NCI-H1417 treated with DMSO at 0.1 percent for 48 hours (cell line): ENCODE data around the gene RNF213.
"Not testable (repeated sequence)": the region's sequence is repeated elsewhere in the genome, so short reads cannot be mapped to it uniquely, and the experiment has no call there.

Experiments
- DNase-seq: peaks from one replicate; lab custom pipeline; 2025; lab: John Stamatoyannopoulos, UW

The RNF213 gene

DNA sequence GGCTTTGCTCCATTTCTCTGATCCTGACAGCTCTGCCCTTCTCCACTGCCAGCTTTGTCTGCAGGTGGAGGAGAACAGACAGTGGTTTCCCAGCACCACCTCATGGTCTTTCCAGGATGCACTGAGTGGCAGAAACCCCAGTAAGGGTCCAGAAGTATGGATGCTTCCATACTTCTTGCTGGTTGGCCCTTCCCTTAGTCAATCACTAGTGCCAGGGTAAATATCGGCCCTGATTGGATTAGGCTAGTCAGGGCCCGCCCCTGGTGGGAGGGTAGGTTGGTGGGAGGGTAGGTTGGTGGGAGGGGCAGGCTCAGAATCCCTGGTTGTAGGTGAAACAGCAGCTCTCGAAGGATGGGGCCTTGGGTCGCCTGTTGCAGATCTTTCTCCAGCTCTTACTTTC lies 10.2 kb downstream of the RNF213 start:
- DNase-seq, result no peak

DNA sequence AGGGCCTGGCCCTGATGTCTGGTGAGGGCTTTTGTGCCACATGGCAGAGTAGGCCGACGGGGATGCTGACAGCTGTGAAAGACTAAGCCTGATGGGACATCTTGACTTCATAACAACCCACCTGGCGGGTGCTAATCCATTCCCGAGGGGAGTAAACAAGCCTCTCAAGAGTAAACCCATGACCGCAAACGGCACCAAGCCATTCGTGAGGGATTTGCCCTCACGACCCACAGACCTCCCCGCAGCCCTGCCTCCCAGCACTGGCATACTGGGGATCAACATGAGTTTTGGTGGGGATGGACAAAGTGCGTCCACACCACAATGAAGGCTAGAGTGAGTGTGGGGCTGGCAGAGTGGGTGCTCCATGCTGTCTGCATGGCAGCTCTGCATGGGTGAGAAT lies 11.7 kb downstream of the RNF213 start:
- no peak for DNase-seq

DNA sequence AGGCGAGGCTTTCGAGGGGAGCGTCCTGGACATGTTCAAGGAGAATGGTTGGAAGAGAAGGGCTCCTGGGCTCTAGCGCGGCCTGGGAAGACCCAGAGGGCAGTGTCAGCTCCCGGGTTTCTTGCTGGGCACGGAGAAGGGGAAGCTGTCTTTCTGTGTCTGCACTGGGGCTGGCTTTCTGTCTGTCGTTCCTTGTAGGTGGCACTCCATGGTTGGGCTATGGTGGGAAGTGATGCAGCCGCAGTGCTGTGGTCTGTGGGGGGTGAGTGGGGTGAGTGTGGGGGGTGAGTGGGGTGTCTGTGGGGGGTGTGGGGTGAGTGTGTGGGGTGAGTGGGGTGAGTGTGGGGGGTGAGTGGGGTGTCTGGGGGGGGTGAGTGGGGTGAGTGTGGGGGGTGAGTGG lies 13.7 kb downstream of the RNF213 start:
- no peak for DNase-seq

DNA sequence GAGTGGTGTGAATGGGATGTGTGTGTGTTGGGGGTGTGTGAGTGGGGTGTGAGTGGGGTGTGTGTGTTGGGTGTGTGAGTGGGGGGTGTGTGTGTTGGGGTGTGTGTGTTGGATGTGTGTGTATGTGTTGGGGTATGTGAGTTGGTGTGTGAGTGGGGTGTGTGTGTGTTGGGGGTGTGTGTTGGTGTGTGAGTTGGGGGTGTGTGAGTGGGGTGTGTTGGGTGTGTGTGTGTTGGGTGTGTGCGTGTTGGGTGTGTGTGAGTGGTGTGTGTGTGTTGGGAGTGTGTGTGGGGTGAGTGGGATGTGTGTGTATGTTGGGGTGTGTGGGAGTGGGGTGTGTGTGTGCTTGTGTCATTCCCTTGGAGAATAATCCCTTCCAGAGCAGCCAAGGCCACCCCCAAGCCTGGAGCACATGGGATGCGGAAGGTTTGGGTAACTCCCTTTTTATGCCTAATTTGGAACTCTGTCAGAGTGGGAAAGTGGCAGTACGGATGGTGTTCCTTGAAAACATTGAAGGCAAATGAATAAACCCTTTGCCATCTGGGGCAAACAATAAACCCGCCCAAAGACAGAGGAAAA lies 14.3 kb downstream of the RNF213 start:
- no peak for DNase-seq

DNA sequence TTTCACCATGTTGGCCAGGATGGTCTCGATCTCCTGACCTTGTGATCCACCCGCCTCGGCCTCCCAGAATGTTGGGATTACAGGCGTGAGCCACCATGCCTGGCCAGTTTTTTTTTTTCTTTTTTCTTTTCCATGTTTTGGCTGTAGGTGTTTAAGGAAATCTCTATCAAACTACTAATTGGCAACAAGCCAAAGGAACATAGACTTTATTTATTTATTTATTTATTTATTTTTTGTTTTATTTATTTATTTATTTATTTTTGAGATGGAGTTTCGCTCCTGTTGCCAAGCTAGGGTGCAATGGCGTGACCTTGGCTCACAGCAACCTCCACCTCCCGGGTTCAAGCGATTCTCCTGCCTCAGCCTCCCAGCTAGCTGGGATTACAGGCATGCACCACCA lies 15.2 kb downstream of the RNF213 start:
- DNase-seq, result not testable (repeated sequence)

DNA sequence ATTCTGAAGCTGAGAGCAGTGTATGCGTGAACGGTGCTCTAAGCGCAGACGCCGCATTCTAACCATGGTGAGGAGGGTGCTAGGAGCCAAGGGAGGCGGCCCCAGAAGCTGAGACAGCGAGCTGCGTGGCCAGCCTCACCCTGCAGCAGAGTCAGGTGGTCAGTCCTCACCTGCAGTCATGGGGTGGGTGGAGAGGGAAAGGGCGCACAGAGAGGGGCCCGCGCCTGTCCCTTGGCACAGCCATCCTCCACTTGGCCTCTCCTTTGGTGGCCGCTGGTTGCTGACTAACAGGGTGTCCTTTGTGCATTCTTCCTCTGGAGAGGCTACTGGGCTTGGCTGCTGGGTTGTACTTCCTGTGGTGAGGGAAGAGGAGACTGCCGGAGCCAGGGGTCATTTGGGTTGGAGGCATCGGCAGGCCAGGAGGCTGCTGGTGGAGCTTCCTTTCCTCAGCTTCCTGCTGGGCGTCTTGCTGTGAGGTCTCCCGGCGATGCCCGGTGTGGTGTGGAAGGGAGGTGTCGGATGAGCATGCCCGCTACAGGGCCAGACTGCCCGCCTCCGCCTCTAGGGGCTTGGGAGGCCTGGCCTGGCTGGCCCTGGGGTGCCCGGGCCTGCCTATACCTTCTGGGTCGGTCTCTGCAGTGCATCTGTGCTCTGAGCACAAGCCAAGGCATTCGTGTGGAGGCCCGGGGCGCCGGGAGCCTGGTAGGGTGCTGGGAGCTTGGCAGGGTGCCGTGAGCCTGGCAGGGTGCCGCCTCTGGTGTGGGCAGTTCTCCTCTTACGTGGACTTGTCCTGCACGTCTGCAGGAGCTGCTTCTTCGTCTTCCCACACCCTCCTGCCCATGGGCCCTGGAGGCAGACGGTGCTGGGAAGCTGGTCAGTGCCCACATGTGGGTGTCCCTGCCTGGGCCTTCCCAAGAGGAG lies 17.4 kb downstream of the RNF213 start:
- no peak for DNase-seq

DNA sequence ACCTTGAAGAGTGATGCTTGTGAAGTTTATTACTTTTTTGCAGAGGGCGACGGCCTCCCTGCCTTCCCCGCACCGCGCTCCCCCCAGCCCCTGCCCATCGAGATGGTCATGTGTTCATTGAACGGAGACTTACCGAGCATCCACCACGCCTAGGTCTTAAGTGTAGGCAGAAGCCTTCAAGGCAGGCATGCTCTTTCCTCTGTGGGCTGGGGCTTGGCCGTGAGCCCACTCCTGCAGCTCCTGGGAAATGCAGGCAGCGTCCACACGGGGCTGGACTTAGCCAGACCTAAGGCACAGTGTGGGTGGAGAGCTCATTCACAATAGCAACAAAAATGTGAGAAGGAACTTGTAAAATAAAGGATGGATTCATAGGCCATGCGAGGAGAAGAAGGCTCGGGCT lies 19.2 kb downstream of the RNF213 start:
- DNase-seq, result no peak

DNA sequence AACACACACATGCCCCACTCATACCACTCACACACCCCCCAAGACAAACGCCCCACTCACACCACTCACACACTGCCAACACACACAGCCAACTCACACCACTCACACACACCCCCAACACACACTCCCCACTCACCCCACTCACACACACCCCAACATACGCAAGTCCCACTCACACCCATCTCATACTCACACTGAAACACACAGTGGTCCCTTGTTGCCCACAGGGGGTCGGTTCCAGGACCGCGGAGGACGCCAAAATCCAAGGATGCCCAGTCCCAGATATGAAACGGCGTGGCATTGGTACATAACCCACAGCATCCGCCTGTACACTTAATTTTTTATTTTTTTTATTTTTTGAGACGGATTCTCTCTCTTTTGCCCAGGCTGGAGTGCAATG lies 20.9 kb downstream of the RNF213 start:
- DNase-seq, result no peak

DNA sequence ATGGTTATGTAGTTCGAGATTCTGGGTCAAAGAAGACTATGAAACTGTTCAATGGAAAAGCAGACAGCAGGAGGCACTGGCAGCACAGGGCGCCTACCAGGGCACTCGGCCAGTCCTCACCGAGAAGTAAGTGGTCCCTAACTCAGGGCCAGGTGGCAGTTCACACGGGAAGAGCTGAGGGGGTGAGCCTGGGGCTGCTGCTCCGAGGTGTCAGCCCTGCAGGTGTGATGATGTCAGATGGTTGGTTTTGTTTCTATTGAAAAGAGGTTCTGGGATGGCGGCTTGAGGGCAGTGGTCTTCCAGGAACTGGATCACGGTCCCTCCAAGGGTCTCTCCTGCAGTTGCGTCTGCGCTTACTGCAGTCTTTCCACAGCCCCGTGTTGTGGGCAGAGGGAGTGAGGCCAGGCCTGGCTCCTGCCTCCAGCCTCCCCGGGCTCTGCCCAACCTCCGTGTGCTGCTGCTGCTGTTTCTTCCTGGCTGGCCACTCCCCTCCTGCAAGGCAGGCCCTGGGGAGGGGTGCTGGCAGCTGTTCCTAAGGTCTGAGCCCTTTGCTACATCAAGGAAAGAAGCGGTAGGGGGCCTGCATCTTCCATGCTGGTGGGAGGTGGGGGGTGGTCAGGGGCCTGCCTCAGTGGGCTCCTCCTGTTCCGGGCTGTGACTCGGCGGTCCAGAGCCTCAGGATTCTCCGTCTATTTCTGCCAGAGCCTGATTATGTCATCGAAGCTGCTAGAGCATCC lies 22.6 kb downstream of the RNF213 start:
- DNase-seq, result no peak

DNA sequence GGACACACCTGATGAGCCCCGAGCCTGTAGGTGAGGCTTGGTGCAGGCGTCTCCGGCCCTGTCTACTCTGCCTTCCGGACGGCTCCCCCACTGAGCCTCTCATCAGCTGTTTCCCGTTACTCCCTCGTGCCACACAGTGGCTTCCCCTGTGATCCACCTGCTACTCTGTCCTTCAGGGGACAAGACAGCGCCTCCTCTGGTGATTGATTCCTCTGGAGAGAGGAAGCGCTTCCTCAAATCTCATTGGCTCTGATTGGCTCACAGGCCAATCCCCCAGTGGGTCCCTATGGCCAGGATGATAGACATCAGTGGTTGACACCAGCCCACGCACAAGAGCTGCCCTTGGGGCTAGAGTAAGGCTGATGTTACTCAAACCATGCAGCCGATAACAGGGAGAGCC lies 24.0 kb downstream of the RNF213 start:
- no peak for DNase-seq

DNA sequence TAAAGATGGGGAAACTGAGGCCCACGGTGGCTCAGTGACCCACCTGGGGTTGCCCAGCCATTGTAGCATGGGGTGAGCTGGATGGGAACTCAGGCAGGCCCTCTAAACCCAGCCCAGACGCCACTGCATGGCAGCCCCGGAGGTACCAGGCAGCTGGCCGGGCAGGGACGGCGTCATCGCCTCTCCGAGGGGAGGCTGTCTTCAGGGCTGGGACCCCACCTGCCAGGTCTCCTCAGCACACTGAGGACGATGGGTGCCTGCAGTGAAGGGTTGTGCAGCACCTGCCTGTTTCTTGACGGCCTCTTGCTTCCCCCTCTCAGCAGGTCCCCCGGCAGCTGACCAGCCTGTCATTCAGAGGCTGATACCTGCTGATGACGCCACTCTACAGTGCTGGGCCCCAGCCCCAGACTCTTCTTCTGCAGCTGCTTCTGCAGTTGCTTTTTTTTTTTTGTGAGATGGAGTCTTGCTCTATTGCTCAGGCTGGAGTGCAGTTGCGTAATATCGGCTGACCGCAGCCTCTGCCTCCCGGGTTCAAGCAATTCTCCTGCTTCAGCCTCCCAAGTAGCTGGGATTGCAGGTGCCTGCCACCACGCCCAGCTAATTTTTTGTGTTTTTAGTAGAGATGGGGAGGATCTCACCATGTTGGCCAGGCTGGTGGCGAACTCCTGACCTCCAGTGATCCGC lies 24.7 kb downstream of the RNF213 start:
- no peak for DNase-seq

DNA sequence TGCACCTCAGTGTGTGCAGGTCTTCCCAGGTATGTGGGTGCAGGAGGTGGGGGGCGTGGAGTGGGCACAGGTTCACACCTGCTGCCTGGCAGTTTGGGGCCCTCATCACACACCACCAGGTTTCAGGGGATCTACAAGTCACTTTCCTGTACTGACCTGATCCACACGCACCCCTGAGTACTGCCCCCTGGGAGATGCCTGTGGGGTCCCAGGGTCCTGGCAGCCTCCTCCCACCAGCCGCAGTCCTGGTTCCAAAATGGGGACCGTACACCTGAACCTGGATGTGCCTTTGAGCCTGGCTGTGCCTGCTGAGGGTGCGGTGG lies 25.9 kb downstream of the RNF213 start:
- no peak for DNase-seq

DNA sequence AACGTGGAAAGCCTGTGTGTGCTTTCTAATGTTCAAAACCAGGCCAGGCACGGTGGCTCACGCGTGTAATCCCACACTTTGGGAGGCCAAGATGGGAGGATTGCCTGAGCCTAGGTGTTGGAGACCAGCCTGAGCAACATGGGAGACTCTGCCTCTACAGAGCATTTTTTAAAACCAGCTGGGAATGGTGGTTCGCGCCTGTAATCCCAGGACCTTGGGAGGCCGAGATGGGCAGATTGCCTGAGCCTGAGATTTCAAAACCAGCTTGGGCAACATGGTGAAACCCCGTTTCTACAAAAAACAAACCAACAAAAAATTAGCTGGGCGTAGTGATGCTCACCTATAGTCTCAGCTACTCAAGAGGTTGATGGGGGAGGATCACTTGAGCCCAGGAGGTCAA lies 26.4 kb downstream of the RNF213 start:
- no peak for DNase-seq

DNA sequence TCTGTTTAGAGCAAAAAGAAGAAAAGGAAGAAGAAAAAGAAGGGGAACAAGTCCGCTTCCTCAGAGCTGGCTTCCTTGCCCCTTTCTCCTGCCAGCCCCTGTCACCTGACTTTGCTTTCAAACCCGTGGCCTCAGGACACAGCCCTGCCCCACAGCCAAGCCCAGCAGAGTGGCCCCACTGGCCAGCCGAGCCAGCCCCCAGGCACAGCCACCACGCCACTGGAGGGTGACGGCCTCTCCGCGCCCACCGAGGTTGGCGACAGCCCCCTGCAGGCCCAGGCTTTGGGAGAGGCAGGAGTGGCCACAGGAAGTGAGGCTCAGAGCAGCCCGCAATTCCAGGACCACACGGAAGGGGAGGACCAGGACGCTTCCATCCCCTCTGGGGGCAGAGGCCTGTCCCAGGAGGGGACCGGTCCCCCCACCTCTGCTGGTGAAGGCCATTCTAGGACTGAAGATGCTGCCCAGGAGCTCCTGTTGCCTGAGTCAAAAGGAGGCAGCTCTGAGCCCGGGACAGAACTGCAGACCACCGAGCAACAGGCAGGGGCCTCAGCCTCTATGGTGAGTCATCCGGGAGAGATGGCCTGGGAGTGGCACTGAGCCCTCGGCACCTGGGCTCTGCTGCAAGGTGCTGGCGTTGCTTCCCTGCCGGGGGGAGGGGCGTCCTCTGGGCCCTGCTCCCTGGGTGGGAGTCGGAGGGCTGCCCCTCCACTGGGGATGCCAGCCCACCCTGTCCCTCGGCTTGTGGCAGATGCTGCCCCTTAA lies 27.3 kb downstream of the RNF213 start:
- no peak for DNase-seq

DNA sequence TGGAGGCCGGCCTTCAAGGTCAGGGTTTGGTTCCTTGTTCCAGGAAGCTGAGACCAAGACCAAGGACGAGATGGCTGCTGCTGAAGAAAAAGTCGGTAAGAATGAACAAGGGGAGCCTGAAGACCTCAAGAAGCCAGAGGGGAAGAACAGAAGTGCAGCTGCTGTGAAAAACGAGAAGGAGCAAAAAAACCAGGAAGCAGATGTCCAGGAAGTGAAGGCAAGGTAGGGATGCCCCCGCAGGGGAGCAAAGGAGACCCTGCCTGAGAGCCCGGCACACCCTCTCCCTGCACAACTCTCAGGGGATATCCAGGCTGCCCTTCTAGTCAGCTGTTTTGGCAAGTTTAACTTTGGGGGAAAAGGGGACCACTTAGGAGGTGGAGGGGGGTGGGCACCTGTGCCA lies 29.0 kb downstream of the RNF213 start:
- DNase-seq, result no peak

DNA sequence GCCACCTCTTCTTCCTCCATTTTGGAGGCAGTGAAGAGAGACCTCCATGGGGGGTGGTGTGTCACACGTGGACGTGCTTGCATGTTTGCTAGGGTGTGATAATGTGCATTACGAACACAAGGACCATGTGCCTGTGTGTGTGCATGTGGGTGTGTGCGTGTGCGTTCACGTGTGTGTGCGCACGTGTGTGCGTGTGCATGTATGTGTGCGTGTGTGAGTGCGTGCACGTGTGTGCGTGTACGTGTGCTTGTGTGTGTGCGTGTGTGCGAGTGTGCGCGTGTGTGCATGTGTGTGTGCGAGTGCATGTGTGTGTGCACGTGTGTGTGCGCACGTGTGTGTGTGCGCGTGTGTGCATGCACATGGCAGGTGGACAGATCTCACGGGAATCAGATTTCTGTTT lies 29.5 kb downstream of the RNF213 start:
- DNase-seq, result no peak

DNA sequence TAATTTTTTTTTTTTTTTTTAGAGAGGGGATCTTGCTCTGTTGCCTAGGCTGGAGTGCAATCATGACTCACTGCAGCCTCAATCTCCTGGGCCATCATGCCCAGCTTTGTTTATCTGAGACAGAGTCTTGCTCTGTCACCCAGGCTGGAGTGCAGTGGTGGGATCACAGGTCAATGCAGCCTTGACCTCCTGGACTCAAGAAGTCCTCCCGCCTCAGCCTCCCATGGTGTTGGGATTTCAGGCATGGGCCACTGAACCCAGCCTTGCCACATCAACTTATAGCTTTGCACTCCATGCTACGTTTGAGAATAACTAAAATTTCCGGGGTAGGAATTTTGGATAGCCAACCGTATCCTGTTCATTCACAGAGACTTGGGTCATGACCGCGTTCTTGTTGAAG lies 30.6 kb downstream of the RNF213 start:
- no peak for DNase-seq

DNA sequence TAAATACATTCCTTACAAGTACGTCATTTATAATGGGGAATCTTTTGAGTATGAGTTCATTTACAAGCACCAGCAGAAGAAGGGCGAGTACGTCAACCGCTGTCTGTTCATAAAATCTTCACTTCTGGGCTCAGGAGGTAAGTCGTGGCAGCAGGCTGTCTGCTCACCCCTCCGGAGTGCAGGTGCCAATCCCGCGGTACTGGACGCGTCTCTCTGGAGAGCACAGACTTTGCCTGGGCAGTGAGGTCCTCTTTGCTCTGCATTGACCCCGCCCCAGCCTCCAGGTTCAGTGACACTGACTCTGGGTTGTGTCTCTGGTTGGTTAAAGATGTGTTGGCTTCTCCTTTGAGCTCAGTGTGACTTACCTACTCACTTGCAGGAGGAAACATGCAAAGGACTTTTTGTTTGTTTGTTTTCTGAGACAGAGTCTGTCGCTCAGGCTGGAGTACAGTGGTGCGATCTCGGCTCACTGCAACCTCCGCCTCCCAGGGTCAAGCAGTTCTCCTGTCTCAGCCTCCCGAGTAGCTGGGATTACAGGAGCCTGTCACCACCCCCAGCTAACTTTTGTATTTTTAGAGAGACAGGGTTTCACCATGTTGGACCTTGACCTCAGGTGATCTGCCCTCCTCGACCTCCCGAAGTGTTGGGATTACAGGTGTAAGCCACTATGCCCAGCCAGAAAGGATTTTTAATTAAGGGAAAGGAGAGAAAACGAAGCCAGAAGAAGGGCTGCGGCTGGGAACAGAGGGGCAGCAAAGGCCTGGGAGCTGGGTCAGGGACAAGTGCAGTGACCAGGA lies 31.2 kb downstream of the RNF213 start:
- DNase-seq, result no peak

DNA sequence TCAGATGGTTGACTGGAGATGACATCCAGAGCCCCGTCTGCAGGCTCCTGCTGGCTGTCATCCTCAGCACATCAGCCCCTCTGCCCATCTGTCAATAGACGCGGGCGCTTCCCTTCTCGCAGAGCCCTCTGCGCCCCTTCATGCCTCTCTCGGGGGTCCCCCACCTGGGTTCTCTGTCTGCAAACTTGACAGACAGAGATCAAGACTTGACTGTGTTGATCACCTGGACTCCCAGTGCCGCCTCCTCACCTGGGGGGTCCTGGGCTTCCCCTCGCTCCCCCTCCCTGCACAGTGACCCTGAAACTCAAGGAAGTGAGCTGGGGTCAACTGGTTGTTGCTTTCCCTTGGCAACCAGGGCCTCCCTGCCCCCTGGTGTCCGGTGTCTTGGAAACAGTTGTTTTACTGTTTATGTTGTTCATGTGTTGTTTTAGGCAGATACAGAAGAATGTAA lies 31.9 kb downstream of the RNF213 start:
- DNase-seq, result no peak

DNA sequence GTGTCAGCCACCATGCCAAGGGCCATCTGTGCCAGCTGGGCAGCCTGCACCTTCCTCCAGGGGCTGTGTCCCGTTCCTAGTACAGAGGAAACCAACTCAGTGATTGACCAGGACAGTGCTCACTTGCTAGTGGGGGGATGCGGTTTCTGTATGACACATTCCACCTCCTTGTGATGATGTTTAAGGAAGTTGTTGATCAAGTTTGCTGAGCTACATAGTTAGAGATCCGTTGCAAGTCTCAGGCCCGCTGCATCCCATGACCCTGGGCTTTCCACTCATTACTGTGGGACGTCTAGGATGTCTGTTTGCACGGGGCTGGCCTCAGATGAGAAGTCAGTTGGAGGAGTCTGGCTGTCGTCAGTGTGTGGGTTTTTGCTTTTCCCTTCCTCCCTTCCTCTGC lies 33.6 kb downstream of the RNF213 start:
- DNase-seq, result no peak

DNA sequence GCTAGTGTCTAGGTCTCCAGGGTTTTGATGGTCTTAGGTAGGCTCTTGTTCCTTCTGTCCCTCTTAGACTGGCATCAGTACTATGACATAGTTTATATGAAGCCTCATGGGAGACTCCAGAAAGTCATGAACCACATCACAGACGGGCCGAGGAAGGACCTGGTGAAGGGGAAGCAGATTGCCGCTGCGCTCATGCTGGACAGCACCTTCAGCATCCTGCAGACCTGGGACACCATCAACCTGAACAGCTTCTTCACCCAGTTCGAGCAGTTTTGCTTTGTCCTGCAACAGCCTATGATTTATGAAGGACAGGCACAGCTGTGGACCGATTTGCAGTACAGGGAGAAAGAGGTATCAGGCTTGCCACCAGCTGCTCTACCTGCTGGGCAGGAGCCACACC lies 34.0 kb downstream of the RNF213 start:
- DNase-seq, result no peak
